Type B pancreatic cell (in vitro differentiated cells): ENCODE results near the gene ATP5ME. TPM values are rescaled to one million over a fixed set of nuclear protein-coding genes. Genes with fewer than 3 reads are reported as not detected.

ENCODE experiments used
- DNase-seq: peaks from one replicate; pipeline ENCODE4 v3.0.0; 2021; ENCODE audit warnings: mixed read lengths; ENCODE audit not compliant: unreplicated experiment; ENCODE audit errors: extremely low spot score
- H3K27ac Mint-ChIP-seq: 2 replicates; pipeline ENCODE4 v1.8.0; 2021; ENCODE audit warnings: mild to moderate bottlenecking, mixed read lengths
- H3K27me3 Mint-ChIP-seq: 2 replicates; pipeline ENCODE4 v1.8.0; 2021; ENCODE audit warnings: mixed read lengths
- H3K36me3 Mint-ChIP-seq: 2 replicates; pipeline ENCODE4 v1.8.0; 2021; ENCODE audit warnings: mixed read lengths
- H3K4me1 Mint-ChIP-seq: one replicate; pipeline ENCODE4 v1.8.0; 2021; ENCODE audit warnings: mixed read lengths; ENCODE audit not compliant: unreplicated experiment
- H3K4me3 Mint-ChIP-seq: 2 replicates; pipeline ENCODE4 v1.8.0; 2021; ENCODE audit warnings: mild to moderate bottlenecking, mixed read lengths
- H3K9me3 Mint-ChIP-seq: 2 replicates; pipeline ENCODE4 v1.8.0; 2021; ENCODE audit warnings: mixed read lengths
- total RNA-seq: library from RNA; stranded (reverse); gene quantifications from 2 replicates; pipeline ENCODE4 v1.2.1, GENCODE V29; 2021; ENCODE audit warnings: low replicate concordance
- TF ChIP-seq, protein P1 (sequence below): fragments of 200-600 bp; sonication (generic); conservative IDR thresholded peaks from 2 replicates; pipeline ENCODE4 v1.5.0; 2021; ENCODE audit warnings: antibody characterized with exemption, mild to moderate bottlenecking

ATP5ME gene
- total RNA-seq, 1 donor from 2014 or later: 285 TPM

- peaks cover 5% of the 10 kb centered on the region for H3K27me3 Mint-ChIP-seq
- H3K36me3 Mint-ChIP-seq: no peaks in the 10 kb centered on the region
- no peak overlapping the region for H3K27ac Mint-ChIP-seq
- DNase-seq: no peak
- no peak overlapping the region for H3K4me3 Mint-ChIP-seq
- no peaks in the 10 kb centered on the region for H3K9me3 Mint-ChIP-seq
- TF ChIP-seq, protein P1, sequence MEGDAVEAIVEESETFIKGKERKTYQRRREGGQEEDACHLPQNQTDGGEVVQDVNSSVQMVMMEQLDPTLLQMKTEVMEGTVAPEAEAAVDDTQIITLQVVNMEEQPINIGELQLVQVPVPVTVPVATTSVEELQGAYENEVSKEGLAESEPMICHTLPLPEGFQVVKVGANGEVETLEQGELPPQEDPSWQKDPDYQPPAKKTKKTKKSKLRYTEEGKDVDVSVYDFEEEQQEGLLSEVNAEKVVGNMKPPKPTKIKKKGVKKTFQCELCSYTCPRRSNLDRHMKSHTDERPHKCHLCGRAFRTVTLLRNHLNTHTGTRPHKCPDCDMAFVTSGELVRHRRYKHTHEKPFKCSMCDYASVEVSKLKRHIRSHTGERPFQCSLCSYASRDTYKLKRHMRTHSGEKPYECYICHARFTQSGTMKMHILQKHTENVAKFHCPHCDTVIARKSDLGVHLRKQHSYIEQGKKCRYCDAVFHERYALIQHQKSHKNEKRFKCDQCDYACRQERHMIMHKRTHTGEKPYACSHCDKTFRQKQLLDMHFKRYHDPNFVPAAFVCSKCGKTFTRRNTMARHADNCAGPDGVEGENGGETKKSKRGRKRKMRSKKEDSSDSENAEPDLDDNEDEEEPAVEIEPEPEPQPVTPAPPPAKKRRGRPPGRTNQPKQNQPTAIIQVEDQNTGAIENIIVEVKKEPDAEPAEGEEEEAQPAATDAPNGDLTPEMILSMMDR: no peak
- H3K4me1 Mint-ChIP-seq: no peaks in the 10 kb centered on the region
Observed at GRCh38 chr4:629636-629914, 44.5 kb downstream of the ATP5ME start.

- Mint-ChIP-seq H3K27ac (no peak overlapping the region), H3K9me3 (no peaks in the 10 kb centered on the region), H3K36me3 (no peaks in the 10 kb centered on the region), H3K4me1 (peaks cover 4% of the 10 kb centered on the region), H3K27me3 (peaks cover 9% of the 10 kb centered on the region), H3K4me3 (no peak overlapping the region)
- DNase-seq: no peak
- TF ChIP-seq, protein P1: no peak
Observed at GRCh38 chr4:628821-629635, 45.0 kb downstream of the ATP5ME start.

DNA sequence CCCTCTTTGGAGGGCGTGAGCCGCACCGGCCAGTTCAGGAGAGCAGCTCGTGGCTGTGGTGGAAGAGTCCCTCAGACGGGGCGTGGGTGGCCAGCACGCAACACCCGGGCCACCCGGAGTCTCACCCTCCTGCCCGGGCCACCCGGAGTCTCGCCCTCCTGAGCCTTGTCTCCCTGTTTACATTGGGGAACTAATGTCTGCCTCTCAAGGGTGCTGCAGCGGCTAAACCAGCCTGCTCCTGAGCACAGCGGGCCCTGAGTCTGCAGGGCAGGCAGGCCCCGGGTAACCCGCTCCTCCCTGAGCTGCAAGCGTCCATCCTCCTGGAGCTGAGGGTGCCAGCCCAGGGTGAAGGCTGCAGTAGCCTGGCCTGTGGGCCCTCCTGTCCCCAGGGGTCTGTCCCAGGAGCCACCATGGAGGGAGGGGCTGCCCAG lies 45.8 kb downstream of the ATP5ME start:
- Mint-ChIP-seq H3K4me3 (no peak overlapping the region), H3K36me3 (no peaks in the 10 kb centered on the region), H3K4me1 (peaks cover 4% of the 10 kb centered on the region), H3K9me3 (no peaks in the 10 kb centered on the region), H3K27ac (no peak overlapping the region), H3K27me3 (peaks cover 9% of the 10 kb centered on the region)
- DNase-seq: no peak
- TF ChIP-seq, protein P1: no peak

DNA sequence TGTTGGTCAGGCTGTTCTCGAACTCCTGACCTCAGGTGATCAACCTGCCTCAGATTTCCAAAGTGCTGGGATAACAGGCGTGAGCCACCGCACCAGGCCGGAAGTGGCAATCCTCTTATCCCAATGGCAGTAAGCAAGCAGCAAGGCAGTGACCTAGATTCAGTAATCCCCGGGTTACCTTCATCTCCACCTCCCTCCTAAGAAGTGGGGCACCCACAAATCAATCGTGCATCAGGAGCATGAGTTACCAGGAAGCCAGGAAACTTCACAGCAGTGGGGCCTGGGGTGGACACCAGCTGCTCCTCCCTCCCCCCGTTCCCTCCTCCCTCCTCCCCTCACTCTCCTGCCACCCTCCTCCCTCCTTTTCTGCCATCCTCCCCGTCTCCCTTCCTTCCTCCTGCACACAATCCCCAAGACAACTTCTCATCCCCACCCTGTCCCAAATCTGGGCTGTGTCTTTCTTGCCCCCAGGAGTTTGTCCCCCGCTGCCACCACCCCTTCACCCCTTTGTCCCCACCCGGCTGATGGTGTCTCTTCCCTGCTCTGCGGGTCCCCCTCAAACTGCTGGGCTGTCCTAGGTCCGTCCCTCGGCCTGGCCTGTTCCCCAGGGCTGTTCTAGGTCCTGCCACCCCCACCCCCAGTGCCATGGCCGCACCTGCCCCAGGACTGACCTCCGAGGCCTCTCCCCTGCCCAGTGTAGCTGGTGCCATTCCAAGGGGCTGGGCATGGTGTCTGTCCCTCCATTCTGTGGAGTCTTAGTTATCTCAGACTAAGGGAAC lies 46.5 kb downstream of the ATP5ME start:
- TF ChIP-seq, protein P1: no peak
- Mint-ChIP-seq H3K9me3 (no peaks in the 10 kb centered on the region), H3K36me3 (no peaks in the 10 kb centered on the region), H3K4me1 (peaks cover 4% of the 10 kb centered on the region), H3K27me3 (peaks cover 12% of the 10 kb centered on the region), H3K27ac (no peak overlapping the region), H3K4me3 (no peak overlapping the region)
- DNase-seq: no peak

DNA sequence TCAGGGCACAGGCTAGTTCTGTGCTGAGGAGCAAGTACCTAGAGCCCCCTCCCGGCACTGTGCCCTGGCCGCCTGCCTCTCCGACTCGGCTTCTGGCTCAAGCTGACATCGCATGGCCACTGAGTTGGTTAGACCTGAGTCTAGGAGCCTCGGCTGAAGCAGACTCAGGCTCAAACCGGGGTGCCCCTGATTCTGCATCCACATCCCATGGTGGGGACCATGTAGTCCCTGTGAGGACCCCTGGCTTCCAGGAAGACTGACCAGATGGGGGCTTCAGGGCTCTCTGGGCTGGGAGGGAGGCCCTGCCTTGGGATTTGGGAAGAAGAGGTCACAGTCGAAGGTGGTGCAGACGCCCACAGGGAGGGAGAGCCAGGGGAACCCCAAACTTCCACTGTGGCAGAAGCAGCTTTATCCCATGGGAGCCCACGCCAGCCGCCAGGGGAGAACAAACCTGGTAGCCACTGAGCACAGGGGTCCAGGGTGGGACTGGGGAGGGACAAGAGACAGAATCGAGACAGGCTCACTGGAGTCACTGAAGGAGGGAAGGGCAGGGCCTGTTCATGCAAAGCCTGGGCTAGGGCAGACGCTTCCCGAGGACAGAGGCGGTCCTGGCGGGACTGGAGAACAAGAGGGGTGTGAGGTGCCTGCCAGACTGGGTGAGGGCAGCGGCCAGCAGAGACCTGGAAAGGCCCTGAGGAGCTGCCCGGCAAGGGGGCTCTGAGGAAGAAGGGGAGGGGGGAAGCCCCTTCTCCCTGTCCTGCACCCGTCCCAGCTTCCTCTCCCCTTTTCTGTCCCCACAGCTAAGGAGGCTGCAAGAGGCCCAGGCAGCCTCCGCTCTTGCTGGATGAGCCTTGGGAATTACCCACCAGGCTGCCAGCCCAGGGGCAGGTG lies 47.6 kb downstream of the ATP5ME start:
- TF ChIP-seq, protein P1: no peak
- Mint-ChIP-seq H3K27me3 (peaks cover 16% of the 10 kb centered on the region), H3K27ac (no peak overlapping the region), H3K4me1 (peaks cover 4% of the 10 kb centered on the region), H3K9me3 (no peaks in the 10 kb centered on the region), H3K36me3 (no peaks in the 10 kb centered on the region), H3K4me3 (no peak overlapping the region)
- DNase-seq: no peak
